IMR-90 (cell line): ENCODE measurements around the gene NTM. TPM values are rescaled to one million over a fixed set of nuclear protein-coding genes. Genes with fewer than 3 reads are reported as not detected.

ENCODE experiments used
- ATAC-seq: fragments of 200-7000 bp; cut with Tn5 transposase; 2 replicates; pipeline ENCODE4 v1.9.1; 2020; ENCODE audit warnings: low read depth, mild to moderate bottlenecking, moderate library complexity
- BruUV-seq: library from RNA; stranded (reverse); fragments of 400-500 nt; replicated peaks from 2 replicates; lab custom pipeline; 2021; lab: Mats Ljungman, UMichigan
- CTCF ChIA-PET: fragments of 300-600 bp; formaldehyde crosslinking; extraction: SDS; loops from one replicate; lab custom pipeline; 2021; ENCODE audit warnings: antibody characterized with exemption; lab: Yijun Ruan, JAX
- POLR2A ChIA-PET: fragments of 300-600 bp; sonication (Branson Sonifier 250); formaldehyde crosslinking; loops from one replicate; lab custom pipeline; 2022; ENCODE audit warnings: antibody characterized with exemption; ENCODE audit not compliant: unreplicated experiment; lab: Charles Lee
- DNase-seq: peaks from one replicate; pipeline ENCODE4 v3.0.0; 2013
- H2AFZ ChIP-seq: replicated peaks from 2 replicates; pipeline ENCODE3; 2013; ENCODE audit warnings: low read length, mild to moderate bottlenecking; ENCODE audit not compliant: poor library complexity
- H2AK5ac ChIP-seq: 2 replicates; pipeline ENCODE4 v1.6.1; 2013; ENCODE audit warnings: low read depth, low read length, inconsistent platforms
- H2AK9ac ChIP-seq: replicated peaks from 2 replicates; pipeline ENCODE3; 2013; ENCODE audit warnings: mild to moderate bottlenecking, low read depth, low read length, moderate library complexity; ENCODE audit not compliant: poor library complexity
- H2BK120ac ChIP-seq: 2 replicates; pipeline ENCODE4 v1.6.1; 2013; ENCODE audit warnings: low read depth, low read length, inconsistent platforms
- H2BK15ac ChIP-seq: 3 replicates; pipeline ENCODE4 v1.6.1; 2013; ENCODE audit warnings: low read depth, low read length, inconsistent platforms
- H2BK20ac ChIP-seq: 2 replicates; pipeline ENCODE4 v1.6.1; 2013; ENCODE audit warnings: low read depth, mild to moderate bottlenecking, inconsistent platforms, low read length, moderate library complexity
- H2BK5ac ChIP-seq: 2 replicates; pipeline ENCODE4 v1.6.1; 2013; ENCODE audit warnings: mild to moderate bottlenecking, low read depth, low read length, inconsistent platforms; ENCODE audit not compliant: poor library complexity, severe bottlenecking
- H3K14ac ChIP-seq: replicated peaks from 2 replicates; pipeline ENCODE4 v1.6.1; 2013; ENCODE audit warnings: low read depth, low read length, inconsistent platforms
- H3K18ac ChIP-seq: 2 replicates; pipeline ENCODE4 v1.6.1; 2013; ENCODE audit warnings: low read depth, low read length, control low read depth
- H3K23ac ChIP-seq: 2 replicates; pipeline ENCODE4 v1.6.1; 2013; ENCODE audit warnings: low read depth, low read length, inconsistent platforms
- H3K27ac ChIP-seq: 2 replicates; pipeline ENCODE4 v1.5.1; 2013; ENCODE audit warnings: mild to moderate bottlenecking, control low read depth, low read length; ENCODE audit not compliant: insufficient read depth
- H3K27me3 ChIP-seq: 2 replicates; pipeline ENCODE4 v1.6.1; 2013; ENCODE audit warnings: low read length; ENCODE audit not compliant: control insufficient read depth, insufficient read depth
- H3K36me3 ChIP-seq: 2 replicates; pipeline ENCODE4 v1.6.1; 2013; ENCODE audit warnings: low read length, mixed read lengths; ENCODE audit not compliant: control insufficient read depth, insufficient read depth
- H3K4ac ChIP-seq: 2 replicates; pipeline ENCODE4 v1.6.1; 2013; ENCODE audit warnings: low read depth, low read length, inconsistent platforms
- H3K4me1 ChIP-seq: 2 replicates; pipeline ENCODE4 v1.6.1; 2013; ENCODE audit warnings: low read length, mixed read lengths; ENCODE audit not compliant: control insufficient read depth, insufficient read depth
- H3K4me2 ChIP-seq: 2 replicates; pipeline ENCODE4 v1.6.1; 2013; ENCODE audit warnings: low read depth, mild to moderate bottlenecking, control low read depth, low read length, moderate library complexity
- H3K4me3 ChIP-seq: 2 replicates; pipeline ENCODE4 v1.5.1; 2013; ENCODE audit warnings: low read depth, mild to moderate bottlenecking, control low read depth, low read length, moderate library complexity; ENCODE audit not compliant: insufficient read depth
- H3K56ac ChIP-seq: 2 replicates; pipeline ENCODE4 v1.6.1; 2013; ENCODE audit warnings: low read length, inconsistent platforms; ENCODE audit not compliant: insufficient read depth; ENCODE audit errors: extremely low read depth
- H3K79me1 ChIP-seq, 2 experiments: 2 replicates each; pipeline ENCODE4 v1.6.1; 2013; ENCODE audit warnings: low read length in 2 of 2, inconsistent platforms in 1 of 2, low read depth in 1 of 2
- H3K9ac ChIP-seq: 2 replicates; pipeline ENCODE4 v1.6.1; 2013; ENCODE audit warnings: low read depth, low read length, control low read depth
- H3K9me1 ChIP-seq: 2 replicates; pipeline ENCODE4 v1.6.1; 2013; ENCODE audit warnings: low read length, inconsistent platforms; ENCODE audit not compliant: insufficient read depth
- H3K9me3 ChIP-seq: 2 replicates; pipeline ENCODE4 v1.6.1; 2013; ENCODE audit warnings: low read length; ENCODE audit not compliant: control insufficient read depth, insufficient read depth
- H4K20me1 ChIP-seq: 2 replicates; pipeline ENCODE4 v1.6.1; 2013; ENCODE audit warnings: low read length, inconsistent platforms; ENCODE audit not compliant: insufficient read depth
- H4K5ac ChIP-seq: 2 replicates; pipeline ENCODE4 v1.6.1; 2013; ENCODE audit warnings: mild to moderate bottlenecking, low read depth, low read length, control low read depth
- H4K8ac ChIP-seq, 2 experiments: 2 replicates each; pipeline ENCODE4 v1.6.1; 2013; ENCODE audit warnings: low read depth in 2 of 2, low read length in 2 of 2, control low read depth in 1 of 2, inconsistent platforms in 1 of 2
- H4K91ac ChIP-seq: 2 replicates; pipeline ENCODE4 v1.6.1; 2013; ENCODE audit warnings: low read depth, low read length, inconsistent platforms; ENCODE audit not compliant: insufficient read depth
- CEBPB ChIP-seq: IDR thresholded peaks from 2 replicates; pipeline ENCODE4 v1.6.1; 2012; ENCODE audit warnings: low read depth, low read length, improper control_type of control experiment
- CHD1 ChIP-seq: IDR thresholded peaks from 2 replicates; pipeline ENCODE4 v1.6.1; 2012; ENCODE audit warnings: low read depth, low read length, improper control_type of control experiment
- CTCF ChIP-seq: conservative IDR thresholded peaks from 2 replicates; pipeline ENCODE4 v1.5.1; 2012; ENCODE audit warnings: mild to moderate bottlenecking, low read depth, low read length, improper control_type of control experiment
- FOS ChIP-seq: fragments of 150-350 bp; IDR thresholded peaks from 2 replicates; pipeline ENCODE4 v1.6.1; 2016; ENCODE audit warnings: low read depth, low read length
- MAFK ChIP-seq: IDR thresholded peaks from 2 replicates; pipeline ENCODE4 v1.6.1; 2012; ENCODE audit warnings: low read depth, low read length, improper control_type of control experiment
- POLR2A ChIP-seq: IDR thresholded peaks from 2 replicates; pipeline ENCODE4 v1.6.1; 2012; ENCODE audit warnings: mild to moderate bottlenecking, low read depth, low read length
- RAD21 ChIP-seq: IDR thresholded peaks from 2 replicates; pipeline ENCODE4 v1.6.1; 2012; ENCODE audit warnings: low read length, improper control_type of control experiment
- RFX5 ChIP-seq: IDR thresholded peaks from 2 replicates; pipeline ENCODE4 v1.8.0; 2012; ENCODE audit warnings: low read depth, mild to moderate bottlenecking, low read length, moderate library complexity
- SMC3 ChIP-seq: fragments of 150-350 bp; IDR thresholded peaks from 2 replicates; pipeline ENCODE4 v1.6.1; 2016; ENCODE audit warnings: low read depth, mild to moderate bottlenecking, antibody characterized with exemption, low read length, moderate library complexity
- USF2 ChIP-seq: fragments of 150-350 bp; IDR thresholded peaks from 2 replicates; pipeline ENCODE4 v1.6.1; 2017; ENCODE audit warnings: mild to moderate bottlenecking, antibody characterized with exemption, low read length, low read depth
- WGBS, 2 experiments: methylation state at CpG; one replicate each; pipeline versions ENCODE4 v1.1.5 to v1.1.7; 2013; ENCODE audit warnings: missing lambda C conversion rate in 2 of 2; ENCODE audit not compliant: insufficient read length in 1 of 2; ENCODE audit errors: extremely low coverage in 2 of 2; 5-methylcytosine and 5-hydroxymethylcytosine counted together
- dilution Hi-C: fragments of 300-500 bp; cut with HindIII; formaldehyde crosslinking; loops from one replicate; pipeline ENCODE4 v1.14.3; 2018; ENCODE audit warnings: low sequenced_read_pairs; ENCODE audit not compliant: unreplicated experiment
- in situ Hi-C: fragments of 300-500 bp; cut with MboI; formaldehyde crosslinking; loops from 3 replicates; pipeline ENCODE4 v1.14.3; 2019; ENCODE audit warnings: low sequenced_read_pairs, inconsistent platforms, mixed read lengths
- intact Hi-C: fragments of 100-400 bp; cut with micrococcal nuclease; formaldehyde crosslinking; loops from 2 replicates; pipeline ENCODE4 v1.10.0; 2022
- polyA plus RNA-seq, 3 experiments: library from polyadenylated mRNA; depleted of rRNA; stranded (reverse); fragments of >200 nt; gene quantifications; 2 replicates each; pipeline ENCODE4 v1.2.3, GENCODE V29; 2012; ENCODE audit warnings: low replicate concordance in 1 of 3
- total RNA-seq: library from RNA; depleted of rRNA; stranded (reverse); fragments of >200 nt; gene quantifications from 2 replicates; pipeline ENCODE4 v1.2.3, GENCODE V29; 2012

Gene NTM
- total and polyA plus RNA-seq, 2 of the 4 experiments (the other 2 are of a cell fraction), result 19.5 to 25.5 TPM

GRCh38 chr11:132185726-132186592 lies 815.5 kb downstream of the NTM start:
- no peak overlapping the region for H3K14ac ChIP-seq
- intact Hi-C loops, result no loop called here
- no TSS peak for BruUV-seq
- H3K36me3 ChIP-seq, result no peaks in the 10 kb centered on the region
- TF ChIP-seq RFX5, result no peak
- TF ChIP-seq USF2, result no peak
- no peak for TF ChIP-seq CEBPB
- TF ChIP-seq CHD1, result no peak
- TF ChIP-seq SMC3, result no peak
- no peak for TF ChIP-seq POLR2A
- TF ChIP-seq MAFK, result no peak
- no peak for TF ChIP-seq FOS
- no peak for TF ChIP-seq CTCF
- TF ChIP-seq RAD21, result no peak
- no peak overlapping the region for H4K5ac ChIP-seq
- no peaks in the 10 kb centered on the region for H3K9me3 ChIP-seq
- H3K4me2 ChIP-seq, result no peak overlapping the region
- no peak overlapping the region for H2BK5ac ChIP-seq
- H4K91ac ChIP-seq, result no peak overlapping the region
- no peaks in the 10 kb centered on the region for H3K27me3 ChIP-seq
- no peak overlapping the region for H3K4ac ChIP-seq
- no peak overlapping the region for H2AK9ac ChIP-seq
- H2BK15ac ChIP-seq, result no peak overlapping the region
- WGBS, 2 experiments, result 100% methylated on average over 1 of the region's 12 CpGs; no CpG with 5 or more reads in 1 of the 2 experiments
- H2AK5ac ChIP-seq, result no peak overlapping the region
- H3K27ac ChIP-seq, result no peak overlapping the region
- H3K56ac ChIP-seq, result no peak overlapping the region
- H3K4me1 ChIP-seq, result no peaks in the 10 kb centered on the region; the same call in 1 of the 2 replicates
- ChIA-PET CTCF (no interaction called here), POLR2A (no interaction called here)
- H3K18ac ChIP-seq, result no peak overlapping the region
- DNase-seq, result no peak
- no peaks in the 10 kb centered on the region for H4K20me1 ChIP-seq
- H4K8ac ChIP-seq, result no peak overlapping the region
- no peak for ATAC-seq
- no peaks in the 10 kb centered on the region for H3K79me1 ChIP-seq
- H3K23ac ChIP-seq, result no peak overlapping the region
- H3K9ac ChIP-seq, result no peak overlapping the region
- in situ Hi-C loops, result no loop called here
- H3K4me3 ChIP-seq, result no peak overlapping the region
- H2BK20ac ChIP-seq, result no peak overlapping the region
- dilution Hi-C loops, result no loop called here
- H2BK120ac ChIP-seq, result no peak overlapping the region
- H2AFZ ChIP-seq, result no peak overlapping the region
- 0 out of 2 replicates have a peak, but pooled peaks cover 4% of the 10 kb centered on the region for H3K9me1 ChIP-seq
